ENCODE results near the gene NFATC2.

Gene NFATC2

DNA sequence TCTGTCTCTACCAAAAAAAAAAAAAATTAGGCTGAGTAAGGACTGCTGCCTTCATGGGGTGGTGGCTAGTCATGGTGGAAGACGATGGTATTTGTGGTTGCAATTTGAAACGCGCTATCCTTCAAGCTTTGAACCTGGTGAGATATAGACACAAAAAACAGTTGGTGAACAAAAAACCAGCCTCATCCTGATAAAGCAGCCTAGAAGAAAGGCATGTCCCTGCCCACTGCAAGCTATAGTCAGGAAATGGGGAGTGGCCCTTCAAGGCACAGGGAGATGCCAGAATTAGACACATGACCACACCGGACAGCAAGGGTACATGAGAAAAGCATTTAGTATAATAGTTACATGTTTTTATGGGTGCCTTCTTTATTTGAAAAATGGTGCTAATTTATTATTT lies 193.6 kb downstream of the NFATC2 start:
- no peak overlapping the region for H3K4me3 ChIP-seq (ENCODE audit: low read length, poor library complexity, severe bottlenecking)
- no peak overlapping the region for H3K4me2 ChIP-seq (ENCODE audit: low read depth, low read length, poor library complexity, severe bottlenecking)
- no peak overlapping the region for H3K9ac ChIP-seq (ENCODE audit: low read depth, low read length, poor library complexity, severe bottlenecking)
- H2AFZ ChIP-seq (ENCODE audit: low read length), result no peak overlapping the region
- no peaks in the 10 kb centered on the region for H3F3A ChIP-seq (ENCODE audit: low read depth)
- H3K4me1 ChIP-seq (ENCODE audit: insufficient read depth, low read length, poor library complexity, severe bottlenecking), result no peaks in the 10 kb centered on the region
- no peaks in the 10 kb centered on the region for H3K36me3 ChIP-seq (ENCODE audit: insufficient read depth, low read length)
- H3K9me2 ChIP-seq (replicated peaks; ENCODE audit: low read depth, low read length), result no peaks in the 10 kb centered on the region
- H3K79me2 ChIP-seq (ENCODE audit: insufficient read depth, low read length), result no peaks in the 10 kb centered on the region
- H4K20me1 ChIP-seq (ENCODE audit: insufficient read depth, low read length, poor library complexity, severe bottlenecking), result no peaks in the 10 kb centered on the region
- no peaks in the 10 kb centered on the region for H3K27me3 ChIP-seq (ENCODE audit: insufficient read depth, low read length, poor library complexity, severe bottlenecking)
- H3K9me3 ChIP-seq (ENCODE audit: insufficient read depth, low read depth, low read length), result no peaks in the 10 kb centered on the region; the same call in 1 of the 2 replicates
- no peak for TF ChIP-seq EZH2phosphoT487 (IDR thresholded peaks at IDR 0.05; ENCODE audit: borderline replicate concordance)
- no peak for TF ChIP-seq CTCF (conservative IDR thresholded peaks at IDR 0.05; ENCODE audit: low read length)

GRCh38 chr20:51347831-51348230 lies 194.7 kb downstream of the NFATC2 start:
- Histone ChIP-seq H3K4me1 (ENCODE audit: insufficient read depth, low read length, poor library complexity, severe bottlenecking) (no peaks in the 10 kb centered on the region), H3K79me2 (ENCODE audit: insufficient read depth, low read length) (no peaks in the 10 kb centered on the region), H3K36me3 (ENCODE audit: insufficient read depth, low read length) (no peaks in the 10 kb centered on the region), H3F3A (ENCODE audit: low read depth) (no peaks in the 10 kb centered on the region), H3K9ac (ENCODE audit: low read depth, low read length, poor library complexity, severe bottlenecking) (no peak overlapping the region), H3K4me2 (ENCODE audit: low read depth, low read length, poor library complexity, severe bottlenecking) (no peak overlapping the region), H3K27me3 (ENCODE audit: insufficient read depth, low read length, poor library complexity, severe bottlenecking) (no peaks in the 10 kb centered on the region), H3K4me3 (ENCODE audit: low read length, poor library complexity, severe bottlenecking) (no peak overlapping the region), H3K9me3 (ENCODE audit: insufficient read depth, low read depth, low read length) (no peaks in the 10 kb centered on the region; the same call in 1 of the 2 replicates), H4K20me1 (ENCODE audit: insufficient read depth, low read length, poor library complexity, severe bottlenecking) (no peaks in the 10 kb centered on the region), H2AFZ (ENCODE audit: low read length) (no peak overlapping the region), H3K9me2 (replicated peaks; ENCODE audit: low read depth, low read length) (no peaks in the 10 kb centered on the region)
- TF ChIP-seq EZH2phosphoT487 (IDR thresholded peaks at IDR 0.05; ENCODE audit: borderline replicate concordance) (no peak), CTCF (conservative IDR thresholded peaks at IDR 0.05; ENCODE audit: low read length) (no peak)

DNA sequence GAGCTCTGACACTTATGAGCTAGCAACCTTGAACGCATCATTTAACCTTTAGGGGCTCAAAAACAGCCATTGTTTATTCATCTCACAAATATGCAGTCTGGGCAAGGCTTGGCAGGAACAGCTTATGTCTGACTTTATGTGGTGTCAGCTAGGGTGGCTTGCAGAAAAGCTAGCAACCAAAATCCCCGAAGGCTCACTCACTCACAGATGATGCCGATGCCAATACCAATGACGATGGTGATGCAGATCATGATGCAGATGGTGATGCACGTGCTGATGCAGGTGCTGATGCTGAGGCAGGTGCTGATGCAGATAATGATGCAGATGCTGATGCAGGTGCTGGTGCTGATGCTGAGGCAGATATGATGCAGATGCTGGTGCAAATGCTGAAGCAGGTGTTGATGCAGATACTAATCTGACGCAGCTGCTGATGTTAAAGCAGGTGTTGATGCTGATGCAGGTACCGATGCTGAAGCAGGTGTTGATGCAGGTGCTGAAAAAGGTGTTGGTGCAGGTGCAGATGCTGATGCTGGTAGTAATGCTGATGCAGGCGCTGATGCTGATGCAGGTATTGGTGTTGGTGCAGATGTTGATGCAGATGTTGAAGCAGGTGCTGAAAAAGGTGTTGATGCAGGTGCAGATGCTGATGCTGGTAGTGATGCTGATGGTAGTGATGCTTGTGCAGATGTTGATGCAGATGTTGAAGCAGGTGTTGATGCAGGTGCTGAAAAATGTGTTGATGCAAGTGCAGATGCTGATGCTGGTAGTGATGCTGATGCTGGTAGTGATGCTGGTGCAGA lies 195.6 kb downstream of the NFATC2 start:
- no peak for TF ChIP-seq CTCF (conservative IDR thresholded peaks at IDR 0.05; ENCODE audit: low read length)
- TF ChIP-seq EZH2phosphoT487 (IDR thresholded peaks at IDR 0.05; ENCODE audit: borderline replicate concordance), result no peak
- Histone ChIP-seq H4K20me1 (ENCODE audit: insufficient read depth, low read length, poor library complexity, severe bottlenecking) (no peaks in the 10 kb centered on the region), H3K4me3 (ENCODE audit: low read length, poor library complexity, severe bottlenecking) (no peak overlapping the region), H3K9me3 (ENCODE audit: insufficient read depth, low read depth, low read length) (no peaks in the 10 kb centered on the region; the same call in 1 of the 2 replicates), H3K9me2 (replicated peaks; ENCODE audit: low read depth, low read length) (no peaks in the 10 kb centered on the region), H3K36me3 (ENCODE audit: insufficient read depth, low read length) (no peaks in the 10 kb centered on the region), H3K79me2 (ENCODE audit: insufficient read depth, low read length) (no peaks in the 10 kb centered on the region), H3F3A (ENCODE audit: low read depth) (no peaks in the 10 kb centered on the region), H2AFZ (ENCODE audit: low read length) (no peak overlapping the region), H3K27me3 (ENCODE audit: insufficient read depth, low read length, poor library complexity, severe bottlenecking) (no peaks in the 10 kb centered on the region), H3K4me1 (ENCODE audit: insufficient read depth, low read length, poor library complexity, severe bottlenecking) (no peaks in the 10 kb centered on the region), H3K9ac (ENCODE audit: low read depth, low read length, poor library complexity, severe bottlenecking) (no peak overlapping the region), H3K4me2 (ENCODE audit: low read depth, low read length, poor library complexity, severe bottlenecking) (no peak overlapping the region)
